Measurements from ENCODE around the gene TIMMDC1.

Gene TIMMDC1

GRCh38 chr3:119463171-119464169 is 34.9 kb upstream of the TIMMDC1 start, which contains the start of gene TMEM39A (continued):
- TF ChIP-seq ZBTB49 (tag by site-specific recombination; IDR thresholded peaks at IDR 0.05; ENCODE audit: low read depth), result no peak
- TF ChIP-seq ZBTB20 (tag by site-specific recombination; IDR thresholded peaks at IDR 0.05), result peak; percentile 97
- TF ChIP-seq ZNF610 (tag by site-specific recombination; IDR thresholded peaks at IDR 0.05; ENCODE audit: borderline replicate concordance), result no peak
- TF ChIP-seq ZNF112 (tag by site-specific recombination; IDR thresholded peaks at IDR 0.05), result no peak
- TF ChIP-seq TCF7L2 (IDR thresholded peaks at IDR 0.05; ENCODE audit: borderline replicate concordance, low read depth, low read length), result no peak
- no peak for TF ChIP-seq BCL6B (tag by site-specific recombination; IDR thresholded peaks at IDR 0.05)
- 0 out of 2 replicates have a peak, but pooled peaks have one; percentile 23 for TF ChIP-seq ZFHX2 (tag by site-specific recombination; conservative IDR thresholded peaks at IDR 0.05)
- no peak for TF ChIP-seq ZNF121 (tag by site-specific recombination; IDR thresholded peaks at IDR 0.05)
- no peak for TF ChIP-seq TSHZ1 (tag by site-specific recombination; IDR thresholded peaks at IDR 0.05; ENCODE audit: borderline replicate concordance)
- TF ChIP-seq SETDB1 (IDR thresholded peaks at IDR 0.05; ENCODE audit: insufficient read length, low read length), result no peak
- no peak for TF ChIP-seq ZNF266 (tag by site-specific recombination; IDR thresholded peaks at IDR 0.05; ENCODE audit: low read depth)
- TF ChIP-seq YY1 (tag by site-specific recombination; IDR thresholded peaks at IDR 0.05), result peak; percentile 82
- no peak for TF ChIP-seq ZNF837 (tag by site-specific recombination; IDR thresholded peaks at IDR 0.05)
- no peak; the same call in 1 of the 2 replicates for TF ChIP-seq ZNF324 (tag by site-specific recombination; IDR thresholded peaks at IDR 0.05)
- TF ChIP-seq ZNF175 (tag by site-specific recombination; IDR thresholded peaks at IDR 0.05), result no peak
- peak; percentile 69 for TF ChIP-seq ZNF335 (tag by site-specific recombination; conservative IDR thresholded peaks at IDR 0.05)
- no peak for TF ChIP-seq ZNF10 (tag by site-specific recombination; IDR thresholded peaks at IDR 0.05)
- TF ChIP-seq ZNF184 (tag by site-specific recombination; IDR thresholded peaks at IDR 0.05), result no peak
- no peak for TF ChIP-seq EGR2 (tag by site-specific recombination; IDR thresholded peaks at IDR 0.05; ENCODE audit: low read depth)
- TF ChIP-seq REST (tag by site-specific recombination; IDR thresholded peaks at IDR 0.05), result peak; percentile 58
- peak; percentile 69; the same call in 1 of the 2 replicates for TF ChIP-seq ZEB2 (tag by site-specific recombination; IDR thresholded peaks at IDR 0.05)
- TF ChIP-seq ZNF623 (tag by site-specific recombination; IDR thresholded peaks at IDR 0.05), result no peak
- TF ChIP-seq ZNF426 (tag by site-specific recombination; IDR thresholded peaks at IDR 0.05), result no peak
- peak; percentile 80 for TF ChIP-seq ZBTB26 (tag by site-specific recombination; optimal IDR thresholded peaks at IDR 0.05)
- no peak for TF ChIP-seq ZNF146 (tag by site-specific recombination; IDR thresholded peaks at IDR 0.05)
- peak; percentile 55; the same call in 1 of the 2 replicates for TF ChIP-seq ZNF561 (tag by site-specific recombination; IDR thresholded peaks at IDR 0.05; ENCODE audit: borderline replicate concordance)
